ENCODE results near the gene CBY3.
"Not testable (repeated sequence)": the region's sequence is repeated elsewhere in the genome, so short reads cannot be mapped to it uniquely, and the experiment has no call there.

The CBY3 gene

GRCh38 chr5:179680780-179681401 lies at the start of gene CBY3:
Gene CBY3 (minus strand): TSS chr5:179681034. CDS start chr5:179680918, 116 bp downstream.
- DNase-seq, result no peak

- no peak for DNase-seq
These were observed 49.5 kb upstream of the CBY3 start for GRCh38 chr5:179730356-179730755.

GRCh38 chr5:179729727-179730126 lies 48.9 kb upstream of the CBY3 start:
- DNase-seq, result no peak

- no peak for DNase-seq
These were observed 48.5 kb upstream of the CBY3 start for GRCh38 chr5:179729303-179729702.

GRCh38 chr5:179727106-179727505 lies 46.3 kb upstream of the CBY3 start:
- DNase-seq, result no peak

- no peak for DNase-seq
These were observed 43.3 kb upstream of the CBY3 start for GRCh38 chr5:179724163-179724562.

GRCh38 chr5:179720222-179720621 lies 39.4 kb upstream of the CBY3 start:
- no peak for DNase-seq

GRCh38 chr5:179716286-179716685 lies 35.5 kb upstream of the CBY3 start:
- DNase-seq, result no peak

GRCh38 chr5:179700401-179700918 lies 19.6 kb upstream of the CBY3 start:
- DNase-seq, result peak; percentile 18

- DNase-seq, result peak; percentile 34
These were observed 18.9 kb upstream of the CBY3 start for GRCh38 chr5:179699616-179700237.

- DNase-seq, result no peak
These were observed 18.2 kb upstream of the CBY3 start, which contains the start of gene CANX for GRCh38 chr5:179698935-179699615. Gene CANX (plus strand): TSS chr5:179698967. CDS start chr5:179705682, 6,715 bp downstream.

GRCh38 chr5:179697993-179698934 lies 17.4 kb upstream of the CBY3 start:
- peak; percentile 99 for DNase-seq

GRCh38 chr5:179697543-179697942 lies 16.7 kb upstream of the CBY3 start:
- not testable (repeated sequence) for DNase-seq

GRCh38 chr5:179697108-179697507 lies 16.3 kb upstream of the CBY3 start:
- DNase-seq, result no peak

GRCh38 chr5:179696603-179697002 lies 15.8 kb upstream of the CBY3 start:
- DNase-seq, result no peak

GRCh38 chr5:179694561-179694960 lies 13.7 kb upstream of the CBY3 start:
- no peak for DNase-seq

GRCh38 chr5:179689212-179689611 lies 8.4 kb upstream of the CBY3 start:
- not testable (repeated sequence) for DNase-seq

GRCh38 chr5:179680014-179680779 lies 637 bp downstream of the CBY3 start:
- no peak for DNase-seq

- peak; percentile 83 for DNase-seq
These were observed 1.7 kb downstream of the CBY3 start for GRCh38 chr5:179679014-179679674.

GRCh38 chr5:179678223-179679013 lies 2.4 kb downstream of the CBY3 start:
- DNase-seq, result peak; percentile 97

All from RPMI8226 (cell line).